Measurements from ENCODE around the gene BDH2. TPM values are rescaled to one million over a fixed set of nuclear protein-coding genes. Genes with fewer than 3 reads are reported as not detected.

BDH2 gene
- polyA plus RNA-seq (2013), result 42.5 TPM

DNA sequence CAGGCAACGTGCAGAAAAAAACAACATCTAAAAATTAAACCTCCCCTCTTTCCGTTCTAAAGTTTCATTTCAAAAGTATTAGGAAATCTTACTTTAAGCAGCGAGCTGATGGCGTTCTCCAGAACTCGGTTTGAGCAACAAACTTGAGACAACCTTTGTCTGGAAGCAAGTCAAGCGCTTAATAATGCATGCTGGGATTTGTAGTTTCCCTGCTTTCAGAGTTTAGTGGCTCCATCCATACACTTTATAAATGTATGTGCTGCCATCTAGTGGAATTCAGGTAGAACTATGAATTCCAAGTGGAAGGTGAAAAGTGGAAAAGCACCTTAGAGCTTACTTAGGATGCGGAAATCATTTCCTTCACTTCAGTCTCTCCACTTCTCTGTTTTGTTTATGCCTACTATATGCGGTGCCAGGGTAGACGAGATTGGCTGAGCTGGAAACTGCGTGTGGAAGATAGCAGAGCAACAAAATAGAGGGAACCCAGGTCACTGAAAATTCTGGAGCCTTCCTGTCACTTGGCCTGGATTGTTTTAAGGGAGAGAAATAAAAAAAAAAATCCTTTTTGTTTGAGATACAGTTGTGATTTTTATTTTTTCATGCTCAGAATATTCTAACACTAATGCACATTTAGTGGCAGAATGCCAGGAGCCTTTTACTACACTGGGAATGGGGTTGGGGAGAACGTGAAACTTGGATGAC lies at the start of gene BDH2:
Gene BDH2 (minus strand): TSS at position 144 of the 702 bp plus-strand sequence. CDS start 3,580 bp downstream, outside the sequence.
- H3K4me1 ChIP-seq (ENCODE audit: control extremely low read depth in 1 of 4, control insufficient read depth in 4 of 4, insufficient read depth in 4 of 4, low read length in 3 of 4), result peaks cover 9 to 12% (median 10%) of the 10 kb centered on the region in 4 experiments
- no peaks in the 10 kb centered on the region for H3K27me3 ChIP-seq (replicated peaks in 2 of 5; ENCODE audit: control insufficient read depth in 4 of 5, insufficient read depth in 5 of 5, low read length in 4 of 5)
- H3K36me3 ChIP-seq (ENCODE audit: control insufficient read depth in 4 of 4, insufficient read depth in 4 of 4, low read length in 3 of 4), result peaks cover 0 to 3% (median 1%) of the 10 kb centered on the region in 4 experiments
- peak within 1 kb of the TSS in 1 of 2 experiments; percentile 67 for H3K27ac ChIP-seq (ENCODE audit: insufficient read depth in 1 of 2, low read depth in 1 of 2, low read length in 2 of 2, poor library complexity in 1 of 2, severe bottlenecking in 2 of 2)
- ChIA-PET CTCF (interaction anchor here (0.9 to 3.7 kb wide), 13 partner anchors 8 to 670 kb away, joined by 3 to 19 read pairs (median 4); no protein-coding TSS in a partner anchor), POLR2A (interaction anchor here (0.6 kb wide), 1 partner anchor 210 kb away, joined by 4 read pairs; no protein-coding TSS in a partner anchor)
- peak; percentile 87 to 95 (median 94) for DNase-seq
- 3% methylated on average over 5 of the region's 11 CpGs for WGBS (ENCODE audit: insufficient coverage)
- no peaks in the 10 kb centered on the region for H3K9me3 ChIP-seq (ENCODE audit: control extremely low read depth in 1 of 5, control insufficient read depth in 4 of 5, insufficient read depth in 2 of 5, low read depth in 1 of 5, low read length in 4 of 5)
- peak within 1 kb of the TSS in 6 of 7 experiments; percentile 64 to 95 (median 77) for H3K4me3 ChIP-seq (ENCODE audit: control insufficient read depth in 1 of 7, extremely low read depth in 1 of 7, insufficient read depth in 4 of 7, low read depth in 2 of 7, low read length in 6 of 7)

DNA sequence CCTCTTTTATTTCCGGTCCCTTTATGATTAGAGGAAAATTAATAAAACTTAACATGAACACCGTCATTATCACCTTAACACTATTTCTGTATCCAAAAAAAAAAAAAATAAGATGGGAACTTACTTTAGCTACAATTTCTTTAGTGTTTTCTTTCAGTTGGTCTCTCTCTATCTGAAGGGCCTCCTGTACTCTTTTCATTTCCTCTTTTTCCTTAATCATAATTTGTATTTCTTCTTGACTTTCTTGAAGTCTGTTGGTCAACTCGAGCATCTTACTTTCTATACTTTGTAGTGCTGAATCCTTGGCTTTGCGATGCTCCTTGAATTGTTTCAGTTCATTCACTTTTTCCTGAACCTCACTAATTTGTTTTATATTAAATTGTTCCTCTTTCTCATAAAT lies 45.3 kb upstream of the BDH2 start:
- ChIA-PET CTCF (no interaction called here), POLR2A (no interaction called here)
- H3K4me3 ChIP-seq (ENCODE audit: control insufficient read depth in 1 of 7, extremely low read depth in 1 of 7, insufficient read depth in 4 of 7, low read depth in 2 of 7, low read length in 6 of 7), result no peak overlapping the region
- H3K4me1 ChIP-seq (ENCODE audit: control extremely low read depth in 1 of 4, control insufficient read depth in 4 of 4, insufficient read depth in 4 of 4, low read length in 3 of 4), result no peaks in the 10 kb centered on the region
- H3K27ac ChIP-seq (ENCODE audit: insufficient read depth in 1 of 2, low read depth in 1 of 2, low read length in 2 of 2, poor library complexity in 1 of 2, severe bottlenecking in 2 of 2), result no peak overlapping the region
- DNase-seq, result no peak
- H3K36me3 ChIP-seq (ENCODE audit: control insufficient read depth in 4 of 4, insufficient read depth in 4 of 4, low read length in 3 of 4), result peaks cover 11 to 66% (median 36%) of the 10 kb centered on the region in 4 experiments
- 100% methylated on average over 1 of the region's 4 CpGs for WGBS (ENCODE audit: insufficient coverage)
- H3K27me3 ChIP-seq (replicated peaks in 2 of 5; ENCODE audit: control insufficient read depth in 4 of 5, insufficient read depth in 5 of 5, low read length in 4 of 5), result no peaks in the 10 kb centered on the region
- no peaks in the 10 kb centered on the region for H3K9me3 ChIP-seq (ENCODE audit: control extremely low read depth in 1 of 5, control insufficient read depth in 4 of 5, insufficient read depth in 2 of 5, low read depth in 1 of 5, low read length in 4 of 5)

- ChIA-PET CTCF (no interaction called here), POLR2A (interaction anchor here (0.5 kb wide), 1 partner anchor 553 kb away, joined by 6 read pairs; no protein-coding TSS in a partner anchor)
- Histone ChIP-seq H3K27me3 (replicated peaks in 2 of 5; ENCODE audit: control insufficient read depth in 4 of 5, insufficient read depth in 5 of 5, low read length in 4 of 5) (no peaks in the 10 kb centered on the region), H3K36me3 (ENCODE audit: control insufficient read depth in 4 of 4, insufficient read depth in 4 of 4, low read length in 3 of 4) (peaks cover 9 to 52% (median 29%) of the 10 kb centered on the region in 4 experiments), H3K9me3 (ENCODE audit: control extremely low read depth in 1 of 5, control insufficient read depth in 4 of 5, insufficient read depth in 2 of 5, low read depth in 1 of 5, low read length in 4 of 5) (no peaks in the 10 kb centered on the region), H3K4me3 (ENCODE audit: control insufficient read depth in 1 of 7, extremely low read depth in 1 of 7, insufficient read depth in 4 of 7, low read depth in 2 of 7, low read length in 6 of 7) (no peak overlapping the region), H3K27ac (ENCODE audit: insufficient read depth in 1 of 2, low read depth in 1 of 2, low read length in 2 of 2, poor library complexity in 1 of 2, severe bottlenecking in 2 of 2) (no peak overlapping the region), H3K4me1 (ENCODE audit: control extremely low read depth in 1 of 4, control insufficient read depth in 4 of 4, insufficient read depth in 4 of 4, low read length in 3 of 4) (no peaks in the 10 kb centered on the region)
- no peak for DNase-seq
- no CpG with 5 or more reads among the region's 1 CpG for WGBS (ENCODE audit: insufficient coverage)
Observed at GRCh38 chr4:103137446-103137827, 37.8 kb upstream of the BDH2 start.

DNA sequence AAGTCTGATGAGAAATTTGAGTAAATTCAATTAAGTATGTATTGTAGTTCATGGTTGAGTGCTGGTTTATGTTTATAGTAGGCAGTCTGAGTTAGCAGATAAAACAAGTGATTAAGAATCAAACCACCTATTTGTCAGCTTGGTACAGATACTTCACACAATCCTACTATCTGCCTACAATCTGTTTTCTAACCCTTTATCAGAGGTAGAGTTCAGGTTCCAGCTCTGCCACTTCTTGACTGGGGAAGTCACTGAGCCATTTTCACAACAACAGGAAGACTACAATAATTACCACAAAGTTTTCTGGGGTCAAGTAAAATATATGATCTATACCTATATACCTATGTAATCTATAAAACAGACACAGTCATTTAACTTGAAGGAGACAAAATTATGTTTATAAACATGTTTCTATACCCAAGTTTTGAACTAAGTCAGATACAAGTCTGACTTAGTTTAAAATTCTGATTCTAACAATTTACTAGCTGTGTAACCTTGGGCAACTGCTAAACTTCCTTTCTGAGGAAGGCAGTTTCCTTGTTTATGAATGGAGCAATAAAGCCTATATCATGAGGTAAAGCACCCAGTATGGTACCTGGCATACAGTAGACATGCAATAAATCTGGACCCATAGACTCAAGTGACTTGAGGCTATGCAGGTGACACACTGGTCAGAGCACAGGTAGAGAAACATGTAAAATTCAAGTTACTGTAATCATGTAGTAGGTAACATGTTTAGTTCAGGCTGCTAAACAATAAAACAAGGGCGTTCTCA lies 37.2 kb upstream of the BDH2 start:
- peaks cover 9 to 53% (median 31%) of the 10 kb centered on the region in 4 experiments for H3K36me3 ChIP-seq (ENCODE audit: control insufficient read depth in 4 of 4, insufficient read depth in 4 of 4, low read length in 3 of 4)
- WGBS (ENCODE audit: insufficient coverage), result 100% methylated on average over 1 of the region's 1 CpG
- no peak overlapping the region for H3K27ac ChIP-seq (ENCODE audit: insufficient read depth in 1 of 2, low read depth in 1 of 2, low read length in 2 of 2, poor library complexity in 1 of 2, severe bottlenecking in 2 of 2)
- DNase-seq, result no peak
- H3K9me3 ChIP-seq (ENCODE audit: control extremely low read depth in 1 of 5, control insufficient read depth in 4 of 5, insufficient read depth in 2 of 5, low read depth in 1 of 5, low read length in 4 of 5), result no peaks in the 10 kb centered on the region
- CTCF ChIA-PET, result no interaction called here
- H3K4me3 ChIP-seq (ENCODE audit: control insufficient read depth in 1 of 7, extremely low read depth in 1 of 7, insufficient read depth in 4 of 7, low read depth in 2 of 7, low read length in 6 of 7), result no peak overlapping the region
- no peaks in the 10 kb centered on the region for H3K27me3 ChIP-seq (replicated peaks in 2 of 5; ENCODE audit: control insufficient read depth in 4 of 5, insufficient read depth in 5 of 5, low read length in 4 of 5)
- POLR2A ChIA-PET, result no interaction called here
- no peaks in the 10 kb centered on the region for H3K4me1 ChIP-seq (ENCODE audit: control extremely low read depth in 1 of 4, control insufficient read depth in 4 of 4, insufficient read depth in 4 of 4, low read length in 3 of 4)

DNA sequence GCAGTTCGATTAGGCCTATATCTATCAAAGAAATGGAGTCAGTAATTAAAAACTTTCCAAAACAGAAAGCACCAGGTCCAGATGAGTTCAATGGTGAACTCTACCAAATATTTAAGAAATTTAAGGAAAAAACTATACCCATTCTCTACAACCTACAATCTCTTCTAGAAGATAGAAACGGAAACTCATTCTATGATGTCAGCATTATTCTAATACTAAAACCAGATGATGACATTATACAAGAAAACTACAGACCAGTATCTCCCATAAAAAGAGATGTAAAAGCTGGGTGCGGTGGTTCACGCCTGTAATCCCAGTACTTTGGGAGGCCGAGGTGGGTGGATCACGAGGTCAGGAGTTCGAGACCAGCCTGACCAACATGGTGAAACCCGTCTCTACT lies 29.5 kb upstream of the BDH2 start:
- 93% methylated on average over 2 of the region's 8 CpGs for WGBS (ENCODE audit: insufficient coverage)
- POLR2A ChIA-PET, result no interaction called here
- Histone ChIP-seq H3K36me3 (ENCODE audit: control insufficient read depth in 4 of 4, insufficient read depth in 4 of 4, low read length in 3 of 4) (peaks cover 2 to 47% (median 15%) of the 10 kb centered on the region in 4 experiments), H3K27me3 (replicated peaks in 2 of 5; ENCODE audit: control insufficient read depth in 4 of 5, insufficient read depth in 5 of 5, low read length in 4 of 5) (no peaks in the 10 kb centered on the region), H3K4me3 (ENCODE audit: control insufficient read depth in 1 of 7, extremely low read depth in 1 of 7, insufficient read depth in 4 of 7, low read depth in 2 of 7, low read length in 6 of 7) (no peak overlapping the region), H3K27ac (ENCODE audit: insufficient read depth in 1 of 2, low read depth in 1 of 2, low read length in 2 of 2, poor library complexity in 1 of 2, severe bottlenecking in 2 of 2) (no peak overlapping the region), H3K4me1 (ENCODE audit: control extremely low read depth in 1 of 4, control insufficient read depth in 4 of 4, insufficient read depth in 4 of 4, low read length in 3 of 4) (no peaks in the 10 kb centered on the region), H3K9me3 (ENCODE audit: control extremely low read depth in 1 of 5, control insufficient read depth in 4 of 5, insufficient read depth in 2 of 5, low read depth in 1 of 5, low read length in 4 of 5) (peaks cover 0 to 16% (median 0%) of the 10 kb centered on the region in 5 experiments)
- DNase-seq, result no peak
- CTCF ChIA-PET, result no interaction called here

DNA sequence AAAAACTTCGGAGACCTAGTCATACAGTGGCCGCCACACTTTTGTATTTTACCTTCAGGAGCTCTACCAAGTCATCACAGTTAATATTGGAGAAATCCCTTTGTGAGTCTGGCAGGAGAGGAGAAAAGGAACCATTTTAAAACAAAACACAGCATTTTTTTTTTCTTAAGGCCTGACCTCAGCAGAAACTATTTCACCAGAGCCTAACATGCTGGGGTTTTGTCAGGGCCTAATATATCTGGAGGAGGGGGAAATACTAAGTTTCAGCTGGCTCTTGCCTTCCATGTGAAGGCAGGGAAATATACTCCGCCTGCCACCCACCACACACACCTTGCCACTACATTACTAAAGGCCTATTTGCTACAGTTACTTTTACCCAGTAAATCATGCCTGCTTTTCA lies 26.5 kb upstream of the BDH2 start:
- H3K27me3 ChIP-seq (replicated peaks in 2 of 5; ENCODE audit: control insufficient read depth in 4 of 5, insufficient read depth in 5 of 5, low read length in 4 of 5), result no peaks in the 10 kb centered on the region
- CTCF ChIA-PET, result no interaction called here
- H3K36me3 ChIP-seq (ENCODE audit: control insufficient read depth in 4 of 4, insufficient read depth in 4 of 4, low read length in 3 of 4), result peaks cover 0 to 35% (median 15%) of the 10 kb centered on the region in 4 experiments
- no peaks in the 10 kb centered on the region for H3K4me1 ChIP-seq (ENCODE audit: control extremely low read depth in 1 of 4, control insufficient read depth in 4 of 4, insufficient read depth in 4 of 4, low read length in 3 of 4)
- H3K4me3 ChIP-seq (ENCODE audit: control insufficient read depth in 1 of 7, extremely low read depth in 1 of 7, insufficient read depth in 4 of 7, low read depth in 2 of 7, low read length in 6 of 7), result no peak overlapping the region
- H3K9me3 ChIP-seq (ENCODE audit: control extremely low read depth in 1 of 5, control insufficient read depth in 4 of 5, insufficient read depth in 2 of 5, low read depth in 1 of 5, low read length in 4 of 5), result peaks cover 0 to 16% (median 0%) of the 10 kb centered on the region in 5 experiments
- WGBS (ENCODE audit: insufficient coverage), result 83% methylated on average over 1 of the region's 3 CpGs
- DNase-seq, result no peak
- POLR2A ChIA-PET, result no interaction called here
- H3K27ac ChIP-seq (ENCODE audit: insufficient read depth in 1 of 2, low read depth in 1 of 2, low read length in 2 of 2, poor library complexity in 1 of 2, severe bottlenecking in 2 of 2), result no peak overlapping the region

DNA sequence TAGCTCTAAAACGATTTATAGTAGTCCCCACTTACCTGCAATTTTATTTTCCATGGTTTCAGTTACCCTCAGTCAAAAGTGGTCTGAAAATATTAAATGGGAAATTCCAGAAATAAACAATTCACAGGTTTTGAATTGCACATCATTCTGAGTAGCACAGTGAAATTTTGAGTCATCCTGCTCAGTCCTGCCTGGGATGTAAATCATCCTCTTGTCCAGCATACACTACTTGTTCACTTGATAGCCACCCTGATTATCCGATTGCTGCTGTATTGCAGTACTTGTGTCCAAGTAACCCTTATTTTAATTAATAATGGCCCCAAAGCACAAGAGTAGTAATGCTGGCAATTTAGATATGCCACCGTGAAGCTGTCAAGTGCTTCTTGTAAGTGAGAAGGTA lies 23.5 kb upstream of the BDH2 start:
- H3K4me3 ChIP-seq (ENCODE audit: control insufficient read depth in 1 of 7, extremely low read depth in 1 of 7, insufficient read depth in 4 of 7, low read depth in 2 of 7, low read length in 6 of 7), result no peak overlapping the region
- DNase-seq, result no peak
- H3K27ac ChIP-seq (ENCODE audit: insufficient read depth in 1 of 2, low read depth in 1 of 2, low read length in 2 of 2, poor library complexity in 1 of 2, severe bottlenecking in 2 of 2), result no peak overlapping the region
- CTCF ChIA-PET, result interaction anchor here (1.0 to 1.4 kb wide), 2 partner anchors 22 to 31 kb away, joined by 3 to 4 read pairs; no protein-coding TSS in a partner anchor
- H3K4me1 ChIP-seq (ENCODE audit: control extremely low read depth in 1 of 4, control insufficient read depth in 4 of 4, insufficient read depth in 4 of 4, low read length in 3 of 4), result no peaks in the 10 kb centered on the region
- POLR2A ChIA-PET, result no interaction called here
- H3K27me3 ChIP-seq (replicated peaks in 2 of 5; ENCODE audit: control insufficient read depth in 4 of 5, insufficient read depth in 5 of 5, low read length in 4 of 5), result no peaks in the 10 kb centered on the region
- peaks cover 2 to 22% (median 16%) of the 10 kb centered on the region in 4 experiments for H3K36me3 ChIP-seq (ENCODE audit: control insufficient read depth in 4 of 4, insufficient read depth in 4 of 4, low read length in 3 of 4)
- WGBS (ENCODE audit: insufficient coverage), result no CpG with 5 or more reads among the region's 3 CpGs
- peaks cover 0 to 4% (median 0%) of the 10 kb centered on the region in 5 experiments for H3K9me3 ChIP-seq (ENCODE audit: control extremely low read depth in 1 of 5, control insufficient read depth in 4 of 5, insufficient read depth in 2 of 5, low read depth in 1 of 5, low read length in 4 of 5)

Data from common myeloid progenitor, CD34-positive (primary cell).